OCI-LY3 (cell line): ENCODE measurements around the gene PRSS23.
"Not testable (repeated sequence)": the region's sequence is repeated elsewhere in the genome, so short reads cannot be mapped to it uniquely, and the experiment has no call there.

Experiments used
- H2AFZ ChIP-seq: fragments of 200-600, 300-600 bp; shearing (Covaris generic); 2 replicates; pipeline ENCODE4 v1.6.0; 2014; ENCODE audit warnings: antibody characterized with exemption, low read depth, low read length
- H3K27ac ChIP-seq: fragments of 200-600, 300-600 bp; sonication (generic); 2 replicates; pipeline ENCODE4 v1.5.1; 2014; ENCODE audit warnings: mild to moderate bottlenecking, low read length, moderate library complexity, mixed read lengths
- H3K27me3 ChIP-seq: fragments of 200-600, 300-600 bp; sonication (generic); 2 replicates; pipeline ENCODE4 v1.6.1; 2014; ENCODE audit warnings: low read depth, low read length, mixed read lengths
- H3K36me3 ChIP-seq: fragments of 200-600, 300-600 bp; sonication (generic); replicated peaks from 2 replicates; pipeline ENCODE3; 2014; ENCODE audit warnings: low read depth, low read length, mixed read lengths
- H3K4me1 ChIP-seq: fragments of 300-600, 200-600 bp; sonication (generic); 2 replicates; pipeline ENCODE4 v1.6.1; 2014; ENCODE audit warnings: low read length, mixed read lengths
- H3K4me2 ChIP-seq: fragments of 200-600, 300-600 bp; sonication (generic); 2 replicates; pipeline ENCODE4 v1.6.1; 2014; ENCODE audit warnings: low read length, mixed read lengths
- H3K4me3 ChIP-seq: fragments of 300-600, 200-600 bp; sonication (generic); 2 replicates; pipeline ENCODE4 v1.5.1; 2014; ENCODE audit warnings: antibody characterized with exemption, mild to moderate bottlenecking, low read length, moderate library complexity
- H3K79me2 ChIP-seq: fragments of 300-600, 200-600 bp; shearing (Covaris generic); 2 replicates; pipeline ENCODE4 v1.6.1; 2014; ENCODE audit warnings: mild to moderate bottlenecking, low read length, mixed read lengths
- H3K9ac ChIP-seq: fragments of 300-600, 200-600 bp; shearing (Covaris generic); 2 replicates; pipeline ENCODE4 v1.6.0; 2014; ENCODE audit warnings: mild to moderate bottlenecking, low read length, moderate library complexity
- H3K9me3 ChIP-seq: fragments of 200-600, 300-600 bp; shearing (Covaris generic); 2 replicates; pipeline ENCODE4 v1.6.1; 2014; ENCODE audit warnings: low read length, mixed read lengths; ENCODE audit not compliant: insufficient read depth
- H4K20me1 ChIP-seq: fragments of 200-600, 300-600 bp; sonication (generic); 2 replicates; pipeline ENCODE4 v1.6.1; 2016; ENCODE audit warnings: low read length, mixed read lengths; ENCODE audit not compliant: insufficient read depth
- CTCF ChIP-seq: fragments of 200-600, 300-600 bp; sonication (generic); IDR thresholded peaks from 2 replicates; pipeline ENCODE4 v1.5.1; 2014; ENCODE audit warnings: antibody characterized with exemption, low read length, low read depth
- EZH2phosphoT487 ChIP-seq: fragments of 200-600 bp; shearing (Covaris generic); IDR thresholded peaks from 2 replicates; pipeline ENCODE4 v1.6.1; 2018; ENCODE audit warnings: antibody characterized with exemption, mixed run types, low read depth

The PRSS23 gene

GRCh38 chr11:86769219-86769618, 31.1 kb upstream of the PRSS23 start:
- Histone ChIP-seq H3K9me3 (no peaks in the 10 kb centered on the region), H3K36me3 (no peaks in the 10 kb centered on the region), H4K20me1 (no peaks in the 10 kb centered on the region), H3K27me3 (0 out of 2 replicates have a peak, but pooled peaks cover 5% of the 10 kb centered on the region), H2AFZ (no peak overlapping the region), H3K4me1 (no peaks in the 10 kb centered on the region), H3K4me3 (no peak overlapping the region), H3K4me2 (no peak overlapping the region), H3K79me2 (no peaks in the 10 kb centered on the region), H3K27ac (no peak overlapping the region), H3K9ac (no peak overlapping the region)
- no peak for TF ChIP-seq EZH2phosphoT487
- no peak for TF ChIP-seq CTCF

- not testable (repeated sequence) for H3K4me1 ChIP-seq, H2AFZ ChIP-seq, H3K27me3 ChIP-seq, H3K36me3 ChIP-seq, H3K9ac ChIP-seq, H3K4me3 ChIP-seq, H3K4me2 ChIP-seq, H3K79me2 ChIP-seq, H3K27ac ChIP-seq, H3K9me3 ChIP-seq, H4K20me1 ChIP-seq
These were observed 29.8 kb upstream of the PRSS23 start for GRCh38 chr11:86770473-86771027.

- H3K27ac ChIP-seq, result no peak overlapping the region
- TF ChIP-seq CTCF (no peak), EZH2phosphoT487 (no peak)
These were observed 27.3 kb upstream of the PRSS23 start for GRCh38 chr11:86772999-86773398.

GRCh38 chr11:86773513-86774252, 26.7 kb upstream of the PRSS23 start:
- Histone ChIP-seq H3K27me3 (peaks cover 11% of the 10 kb centered on the region; the same call in 1 of the 2 replicates), H3K9ac (no peak overlapping the region), H4K20me1 (no peaks in the 10 kb centered on the region), H2AFZ (no peak overlapping the region), H3K36me3 (no peaks in the 10 kb centered on the region), H3K79me2 (no peaks in the 10 kb centered on the region), H3K4me3 (no peak overlapping the region), H3K27ac (no peak overlapping the region), H3K4me1 (no peaks in the 10 kb centered on the region), H3K9me3 (no peaks in the 10 kb centered on the region), H3K4me2 (no peak overlapping the region)
- TF ChIP-seq EZH2phosphoT487 (no peak), CTCF (no peak)

More at GRCh38 chr11:86772999-86773398, 27.3 kb upstream of the PRSS23 start:
- no peak overlapping the region for H2AFZ ChIP-seq
- H3K9ac ChIP-seq, result no peak overlapping the region
- H3K27me3 ChIP-seq, result peaks cover 9% of the 10 kb centered on the region; the same call in 1 of the 2 replicates
- no peak overlapping the region for H3K4me3 ChIP-seq
- H3K4me2 ChIP-seq, result no peak overlapping the region
- H3K36me3 ChIP-seq, result no peaks in the 10 kb centered on the region
- no peaks in the 10 kb centered on the region for H3K9me3 ChIP-seq
- no peaks in the 10 kb centered on the region for H4K20me1 ChIP-seq
- no peaks in the 10 kb centered on the region for H3K4me1 ChIP-seq
- no peaks in the 10 kb centered on the region for H3K79me2 ChIP-seq
